Loucy (cell line): Measurements from ENCODE around the gene INPP4A.

Experiments used
- H2AFZ ChIP-seq: fragments of 200-600 bp; sonication (generic); 2 replicates; pipeline ENCODE4 v1.6.0; 2016; ENCODE audit warnings: antibody characterized with exemption, mild to moderate bottlenecking, low read length, moderate library complexity
- H3F3A ChIP-seq: fragments of 200-600 bp; 2 replicates; pipeline ENCODE4 v1.6.0; 2016; ENCODE audit warnings: antibody characterized with exemption, low read depth, mild to moderate bottlenecking
- H3K27me3 ChIP-seq: fragments of 200-600 bp; sonication (generic); 2 replicates; pipeline ENCODE4 v1.6.1; 2014; ENCODE audit warnings: low read length, mild to moderate bottlenecking; ENCODE audit not compliant: insufficient read depth, poor library complexity, severe bottlenecking
- H3K36me3 ChIP-seq: fragments of 200-600 bp; sonication (generic); 2 replicates; pipeline ENCODE4 v1.6.1; 2016; ENCODE audit warnings: low read length; ENCODE audit not compliant: insufficient read depth
- H3K4me1 ChIP-seq: fragments of 200-600 bp; sonication (generic); 2 replicates; pipeline ENCODE4 v1.5.1; 2014; ENCODE audit warnings: low read length, mild to moderate bottlenecking; ENCODE audit not compliant: insufficient read depth, poor library complexity, severe bottlenecking
- H3K4me2 ChIP-seq: fragments of 200-600 bp; sonication (generic); 2 replicates; pipeline ENCODE4 v1.6.0; 2014; ENCODE audit warnings: antibody characterized with exemption, low read length, low read depth, mild to moderate bottlenecking; ENCODE audit not compliant: poor library complexity, severe bottlenecking
- H3K4me3 ChIP-seq: fragments of 200-600 bp; sonication (generic); 2 replicates; pipeline ENCODE4 v1.5.1; 2014; ENCODE audit warnings: low read length, mild to moderate bottlenecking, mixed read lengths; ENCODE audit not compliant: poor library complexity, severe bottlenecking
- H3K79me2 ChIP-seq: fragments of 200-600 bp; sonication (generic); 2 replicates; pipeline ENCODE4 v1.6.1; 2014; ENCODE audit warnings: low read length; ENCODE audit not compliant: insufficient read depth
- H3K9ac ChIP-seq: fragments of 200-600 bp; sonication (generic); 2 replicates; pipeline ENCODE4 v1.6.0; 2014; ENCODE audit warnings: mild to moderate bottlenecking, low read depth, low read length, moderate library complexity; ENCODE audit not compliant: poor library complexity, severe bottlenecking
- H3K9me2 ChIP-seq: fragments of 200-600 bp; sonication (generic); replicated peaks from 2 replicates; pipeline ENCODE4 v1.6.1; 2016; ENCODE audit warnings: low read depth, low read length, mixed read lengths
- H3K9me3 ChIP-seq: fragments of 200-600 bp; sonication (generic); 2 replicates; pipeline ENCODE4 v1.6.1; 2014; ENCODE audit warnings: mild to moderate bottlenecking, antibody characterized with exemption, low read length, low read depth; ENCODE audit not compliant: insufficient read depth
- H4K20me1 ChIP-seq: fragments of 200-600 bp; sonication (generic); 2 replicates; pipeline ENCODE4 v1.6.0; 2014; ENCODE audit warnings: antibody characterized with exemption, low read length, mild to moderate bottlenecking; ENCODE audit not compliant: insufficient read depth, poor library complexity, severe bottlenecking
- CTCF ChIP-seq: fragments of 200-600 bp; sonication (generic); conservative IDR thresholded peaks from 2 replicates; pipeline ENCODE4 v1.5.1; 2014; ENCODE audit warnings: mild to moderate bottlenecking, antibody characterized with exemption, low read length
- EZH2phosphoT487 ChIP-seq: fragments of 200-600 bp; IDR thresholded peaks from 2 replicates; pipeline ENCODE4 v1.6.1; 2018; ENCODE audit warnings: antibody characterized with exemption, mild to moderate bottlenecking, moderate library complexity, borderline replicate concordance

INPP4A gene

DNA sequence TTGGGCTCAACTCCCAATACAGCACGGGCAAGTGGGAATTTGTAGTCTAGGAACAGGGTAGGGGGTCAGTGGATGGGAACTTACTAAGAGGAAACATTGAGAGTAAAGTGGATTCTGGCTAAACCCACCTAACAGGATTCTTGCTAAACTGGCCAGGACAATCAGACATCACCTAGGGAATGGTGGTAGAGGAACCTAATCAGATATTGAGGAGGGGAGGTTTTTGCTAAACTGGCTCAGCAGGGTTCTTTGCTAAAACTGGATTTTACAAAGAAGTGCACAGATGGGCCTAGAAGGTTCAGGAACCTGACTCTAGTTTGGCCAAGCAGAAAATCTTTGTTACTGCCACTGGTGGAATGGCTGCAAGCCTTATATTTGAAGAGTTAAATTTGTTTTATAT lies 55.9 kb downstream of the INPP4A start:
- H3F3A ChIP-seq = no peaks in the 10 kb centered on the region
- no peak overlapping the region for H3K4me2 ChIP-seq
- peaks cover 4% of the 10 kb centered on the region; the same call in 1 of the 2 replicates for H3K36me3 ChIP-seq
- H3K79me2 ChIP-seq = peaks cover 42% of the 10 kb centered on the region
- H3K9ac ChIP-seq = no peak overlapping the region
- H3K27me3 ChIP-seq = no peaks in the 10 kb centered on the region
- peaks cover 8% of the 10 kb centered on the region; the same call in 1 of the 2 replicates for H3K9me3 ChIP-seq
- no peak overlapping the region for H3K4me3 ChIP-seq
- H3K9me2 ChIP-seq = no peaks in the 10 kb centered on the region
- TF ChIP-seq EZH2phosphoT487 (no peak), CTCF (no peak)
- no peaks in the 10 kb centered on the region for H4K20me1 ChIP-seq
- H2AFZ ChIP-seq = no peak overlapping the region
- H3K4me1 ChIP-seq = peaks cover 35% of the 10 kb centered on the region

- Histone ChIP-seq H3K9ac (no peak overlapping the region), H3K27me3 (no peaks in the 10 kb centered on the region), H3K36me3 (peaks cover 4% of the 10 kb centered on the region; the same call in 1 of the 2 replicates), H3K9me2 (no peaks in the 10 kb centered on the region), H3K4me3 (no peak overlapping the region), H3K79me2 (peaks cover 46% of the 10 kb centered on the region), H2AFZ (no peak overlapping the region), H3K4me2 (no peak overlapping the region), H4K20me1 (no peaks in the 10 kb centered on the region), H3F3A (no peaks in the 10 kb centered on the region), H3K9me3 (peaks cover 5% of the 10 kb centered on the region; the same call in 1 of the 2 replicates), H3K4me1 (peaks cover 41% of the 10 kb centered on the region)
- no peak for TF ChIP-seq CTCF
- TF ChIP-seq EZH2phosphoT487 = no peak
Measured at GRCh38 chr2:98501223-98501622, 56.6 kb downstream of the INPP4A start.

DNA sequence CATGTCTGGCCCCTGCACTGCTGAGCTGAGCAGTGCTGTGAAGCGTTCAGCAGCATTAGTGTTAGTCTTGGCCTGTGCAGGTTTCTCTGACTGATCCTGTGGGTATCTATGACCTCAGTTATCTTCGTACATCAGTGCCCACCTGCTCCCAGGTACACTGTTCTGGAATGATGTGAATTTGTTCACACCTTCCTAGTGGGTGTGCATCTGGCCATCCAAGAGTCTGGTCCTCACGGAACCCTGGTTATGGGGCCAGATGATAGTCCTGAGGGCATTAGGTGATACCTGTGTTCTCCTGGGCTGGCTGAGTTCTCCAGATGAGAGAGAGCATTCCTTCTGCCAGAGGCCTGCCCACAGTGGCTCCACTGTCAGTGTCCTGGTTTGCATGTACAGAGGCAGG lies 57.2 kb downstream of the INPP4A start:
- H2AFZ ChIP-seq = no peak overlapping the region
- TF ChIP-seq CTCF (no peak), EZH2phosphoT487 (no peak)
- peaks cover 5% of the 10 kb centered on the region; the same call in 1 of the 2 replicates for H3K9me3 ChIP-seq
- no peaks in the 10 kb centered on the region for H3F3A ChIP-seq
- H3K4me3 ChIP-seq = no peak overlapping the region
- H3K27me3 ChIP-seq = no peaks in the 10 kb centered on the region
- no peaks in the 10 kb centered on the region for H4K20me1 ChIP-seq
- H3K79me2 ChIP-seq = peaks cover 49% of the 10 kb centered on the region
- peaks cover 48% of the 10 kb centered on the region for H3K4me1 ChIP-seq
- H3K4me2 ChIP-seq = no peak overlapping the region
- no peaks in the 10 kb centered on the region for H3K9me2 ChIP-seq
- H3K9ac ChIP-seq = no peak overlapping the region
- H3K36me3 ChIP-seq = peaks cover 4% of the 10 kb centered on the region; the same call in 1 of the 2 replicates
